Parathyroid adenoma (tissue), 2 donors: ENCODE measurements around the gene PRKN.

ENCODE experiments used
- H2AFZ ChIP-seq: fragments of 300-600 bp; sonication (generic); one replicate; pipeline ENCODE4 v1.7.0; 2017; ENCODE audit warnings: antibody characterized with exemption, mild to moderate bottlenecking
- H3K27ac ChIP-seq: fragments of 300-600 bp; sonication (generic); one replicate; pipeline ENCODE4 v1.7.0; 2017
- H3K27me3 ChIP-seq: fragments of 300-600 bp; sonication (generic); one replicate; pipeline ENCODE4 v1.7.0; 2017; ENCODE audit warnings: low read length; ENCODE audit not compliant: control insufficient read depth, insufficient read depth
- H3K36me3 ChIP-seq: fragments of 300-600 bp; sonication (generic); one replicate; pipeline ENCODE4 v1.7.0; 2017; ENCODE audit warnings: low read length; ENCODE audit not compliant: control insufficient read depth, insufficient read depth
- H3K4me1 ChIP-seq: fragments of 300-600 bp; sonication (generic); one replicate; pipeline ENCODE4 v1.7.0; 2017; ENCODE audit warnings: control low read depth
- H3K4me2 ChIP-seq: fragments of 300-600 bp; sonication (generic); one replicate; pipeline ENCODE4 v1.7.0; 2017; ENCODE audit warnings: low read length
- H3K4me3 ChIP-seq: fragments of 300-600 bp; sonication (generic); one replicate; pipeline ENCODE4 v1.7.0; 2017; ENCODE audit warnings: low read depth, low read length
- H3K79me2 ChIP-seq: fragments of 300-600 bp; sonication (generic); one replicate; pipeline ENCODE4 v1.7.0; 2017; ENCODE audit warnings: control low read depth
- H3K9ac ChIP-seq: fragments of 300-600 bp; sonication (generic); one replicate; pipeline ENCODE4 v1.7.0; 2017; ENCODE audit warnings: mild to moderate bottlenecking
- H3K9me3 ChIP-seq: fragments of 300-600 bp; sonication (generic); one replicate; pipeline ENCODE4 v1.7.0; 2017; ENCODE audit warnings: low read length; ENCODE audit not compliant: control insufficient read depth
- CTCF ChIP-seq: fragments of 300-600 bp; sonication (generic); IDR thresholded peaks from one replicate; pipeline ENCODE4 v1.7.0; 2017; ENCODE audit warnings: antibody characterized with exemption, mild to moderate bottlenecking
- donor health status: primary hyperparathyroidism.

The PRKN gene

GRCh38 chr6:161361529-161361928 is 1366.0 kb downstream of the PRKN start:
- no peaks in the 10 kb centered on the region for H3K9me3 ChIP-seq
- no peak overlapping the region for H3K27ac ChIP-seq
- H3K9ac ChIP-seq: no peak overlapping the region
- no peaks in the 10 kb centered on the region for H3K79me2 ChIP-seq
- no peaks in the 10 kb centered on the region for H3K27me3 ChIP-seq
- no peaks in the 10 kb centered on the region for H3K36me3 ChIP-seq
- H2AFZ ChIP-seq: no peak overlapping the region
- H3K4me3 ChIP-seq: no peak overlapping the region
- H3K4me2 ChIP-seq: no peak overlapping the region
- H3K4me1 ChIP-seq: no peaks in the 10 kb centered on the region
- TF ChIP-seq CTCF: no peak

- Histone ChIP-seq H3K27ac (no peak overlapping the region), H3K36me3 (no peaks in the 10 kb centered on the region), H3K4me1 (no peaks in the 10 kb centered on the region), H2AFZ (no peak overlapping the region), H3K4me3 (no peak overlapping the region), H3K27me3 (no peaks in the 10 kb centered on the region), H3K9me3 (no peaks in the 10 kb centered on the region), H3K4me2 (no peak overlapping the region), H3K79me2 (no peaks in the 10 kb centered on the region), H3K9ac (no peak overlapping the region)
- no peak for TF ChIP-seq CTCF
These were observed 1367.0 kb downstream of the PRKN start for GRCh38 chr6:161360520-161360919.

GRCh38 chr6:161359618-161359945 is 1368.0 kb downstream of the PRKN start:
- Histone ChIP-seq H2AFZ (no peak overlapping the region), H3K27me3 (no peaks in the 10 kb centered on the region), H3K4me3 (no peak overlapping the region), H3K4me1 (no peaks in the 10 kb centered on the region), H3K9me3 (no peaks in the 10 kb centered on the region), H3K79me2 (no peaks in the 10 kb centered on the region), H3K27ac (no peak overlapping the region), H3K9ac (no peak overlapping the region), H3K36me3 (no peaks in the 10 kb centered on the region), H3K4me2 (no peak overlapping the region)
- no peak for TF ChIP-seq CTCF

- Histone ChIP-seq H3K9ac (no peak overlapping the region), H3K79me2 (no peaks in the 10 kb centered on the region), H2AFZ (no peak overlapping the region), H3K4me2 (no peak overlapping the region), H3K36me3 (no peaks in the 10 kb centered on the region), H3K27me3 (no peaks in the 10 kb centered on the region), H3K27ac (no peak overlapping the region), H3K4me3 (no peak overlapping the region), H3K4me1 (no peaks in the 10 kb centered on the region), H3K9me3 (no peaks in the 10 kb centered on the region)
- TF ChIP-seq CTCF: no peak
These were observed 1371.3 kb downstream of the PRKN start for GRCh38 chr6:161356167-161356854.

- H3K4me3 ChIP-seq: no peak overlapping the region
- H3K9me3 ChIP-seq: no peaks in the 10 kb centered on the region
- no peaks in the 10 kb centered on the region for H3K4me1 ChIP-seq
- no peak overlapping the region for H2AFZ ChIP-seq
- H3K9ac ChIP-seq: no peak overlapping the region
- H3K79me2 ChIP-seq: no peaks in the 10 kb centered on the region
- no peaks in the 10 kb centered on the region for H3K27me3 ChIP-seq
- H3K4me2 ChIP-seq: no peak overlapping the region
- no peak overlapping the region for H3K27ac ChIP-seq
- no peak for TF ChIP-seq CTCF
- no peaks in the 10 kb centered on the region for H3K36me3 ChIP-seq
These were observed 1371.9 kb downstream of the PRKN start for GRCh38 chr6:161355696-161356095.
